Ishikawa (cell line): Measurements from ENCODE around the gene PTPRN2.

Experiments used
- CREB1 ChIP-seq: IDR thresholded peaks from 2 replicates; pipeline ENCODE4 v1.6.1; 2012; ENCODE audit warnings: low read depth
- EGR1 ChIP-seq: IDR thresholded peaks from 2 replicates; pipeline ENCODE4 v1.6.1; 2012
- EP300 ChIP-seq: IDR thresholded peaks from 2 replicates; pipeline ENCODE4 v1.6.1; 2012; ENCODE audit warnings: borderline replicate concordance
- RAD21 ChIP-seq: IDR thresholded peaks from 2 replicates; pipeline ENCODE4 v1.6.1; 2012; ENCODE audit warnings: low read depth
- TF ChIP-seq, protein P1 (sequence below): IDR thresholded peaks from 2 replicates; pipeline ENCODE4 v1.6.1; 2012; ENCODE audit warnings: low read depth, mild to moderate bottlenecking

DNA sequence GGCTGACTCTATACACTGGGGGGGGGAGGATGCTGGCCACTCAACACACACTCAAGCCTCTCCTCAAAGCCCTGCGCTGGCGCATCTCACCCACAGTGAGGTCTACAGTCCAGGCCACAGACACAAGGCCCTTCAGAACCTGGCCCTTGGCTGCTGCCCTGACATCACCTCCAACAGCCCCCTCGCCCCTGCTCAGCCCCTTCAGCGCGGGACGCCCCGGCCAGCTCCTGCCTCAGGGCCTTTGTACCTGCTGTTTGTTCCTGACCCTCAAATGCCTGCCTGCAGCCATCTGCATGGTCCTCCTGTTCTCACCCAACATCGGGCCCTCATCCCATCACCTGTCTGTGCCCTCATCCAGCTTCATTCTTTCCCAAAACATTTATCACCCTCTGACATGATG lies 678.3 kb downstream of the PTPRN2 start:
- no peak for TF ChIP-seq EP300
- no peak for TF ChIP-seq CREB1
- TF ChIP-seq, protein P1, sequence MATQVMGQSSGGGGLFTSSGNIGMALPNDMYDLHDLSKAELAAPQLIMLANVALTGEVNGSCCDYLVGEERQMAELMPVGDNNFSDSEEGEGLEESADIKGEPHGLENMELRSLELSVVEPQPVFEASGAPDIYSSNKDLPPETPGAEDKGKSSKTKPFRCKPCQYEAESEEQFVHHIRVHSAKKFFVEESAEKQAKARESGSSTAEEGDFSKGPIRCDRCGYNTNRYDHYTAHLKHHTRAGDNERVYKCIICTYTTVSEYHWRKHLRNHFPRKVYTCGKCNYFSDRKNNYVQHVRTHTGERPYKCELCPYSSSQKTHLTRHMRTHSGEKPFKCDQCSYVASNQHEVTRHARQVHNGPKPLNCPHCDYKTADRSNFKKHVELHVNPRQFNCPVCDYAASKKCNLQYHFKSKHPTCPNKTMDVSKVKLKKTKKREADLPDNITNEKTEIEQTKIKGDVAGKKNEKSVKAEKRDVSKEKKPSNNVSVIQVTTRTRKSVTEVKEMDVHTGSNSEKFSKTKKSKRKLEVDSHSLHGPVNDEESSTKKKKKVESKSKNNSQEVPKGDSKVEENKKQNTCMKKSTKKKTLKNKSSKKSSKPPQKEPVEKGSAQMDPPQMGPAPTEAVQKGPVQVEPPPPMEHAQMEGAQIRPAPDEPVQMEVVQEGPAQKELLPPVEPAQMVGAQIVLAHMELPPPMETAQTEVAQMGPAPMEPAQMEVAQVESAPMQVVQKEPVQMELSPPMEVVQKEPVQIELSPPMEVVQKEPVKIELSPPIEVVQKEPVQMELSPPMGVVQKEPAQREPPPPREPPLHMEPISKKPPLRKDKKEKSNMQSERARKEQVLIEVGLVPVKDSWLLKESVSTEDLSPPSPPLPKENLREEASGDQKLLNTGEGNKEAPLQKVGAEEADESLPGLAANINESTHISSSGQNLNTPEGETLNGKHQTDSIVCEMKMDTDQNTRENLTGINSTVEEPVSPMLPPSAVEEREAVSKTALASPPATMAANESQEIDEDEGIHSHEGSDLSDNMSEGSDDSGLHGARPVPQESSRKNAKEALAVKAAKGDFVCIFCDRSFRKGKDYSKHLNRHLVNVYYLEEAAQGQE = no peak
- TF ChIP-seq RAD21 = no peak
- no peak for TF ChIP-seq EGR1
